Mucosa of descending colon (tissue), 3 donors: ENCODE results near the gene TBKBP1. TPM values are rescaled to one million over a fixed set of nuclear protein-coding genes. Genes with fewer than 3 reads are reported as not detected.

Source experiments
- ATAC-seq: fragments of 200-7000 bp; cut with Tn5 transposase; one replicate; pipeline ENCODE4 v1.9.1; 2020; ENCODE audit warnings: mild to moderate bottlenecking, moderate library complexity
- DNase-seq, 3 donors: peaks; one replicate each; pipeline ENCODE4 v3.0.0-alpha.2; 2020
- H3K36me3 ChIP-seq: fragments of 200-600 bp; one replicate; pipeline ENCODE4 v1.8.0; 2021; ENCODE audit warnings: low read depth, mild to moderate bottlenecking
- H3K4me1 ChIP-seq: fragments of 200-600 bp; one replicate; pipeline ENCODE4 v1.8.0; 2021; ENCODE audit warnings: low read depth, mild to moderate bottlenecking
- H3K4me3 ChIP-seq: fragments of 200-600 bp; one replicate; pipeline ENCODE4 v1.8.0; 2021; ENCODE audit warnings: mild to moderate bottlenecking
- H3K9me3 ChIP-seq: fragments of 200-600 bp; one replicate; pipeline ENCODE4 v1.8.0; 2021; ENCODE audit warnings: mild to moderate bottlenecking
- CTCF ChIP-seq: fragments of 200-600 bp; IDR thresholded peaks from one replicate; pipeline ENCODE4 v1.8.0; 2022; ENCODE audit warnings: antibody characterized with exemption, mild to moderate bottlenecking
- intact Hi-C, 2 donors: fragments of 100-400 bp; cut with DNase I in 1 of 2; cut with micrococcal nuclease in 1 of 2; formaldehyde crosslinking; loops; one replicate each; pipeline versions ENCODE4 v1.11.0 to v1.11.1; 2022; cut with DNase I, micrococcal nuclease
- total RNA-seq, 3 donors: library from RNA; stranded (reverse); fragmentation: NEBNext Ultra II Directional in 2 of 3; extraction: Animal tissue kit (Norgen Biotek cat#: 25700) in 2 of 3; gene quantifications; one replicate each; pipeline versions ENCODE4 v1.2.1 to v1.2.4, GENCODE V29; 2021 to 2023
- donor health status: DM: no; HTN: no; CAD: no; lungs with moderate emphysema.
- donor health status: DM: no; HTN: no; CAD: no.
- donor health status: DM: no; HTN: yes; CAD: no.

The TBKBP1 gene
- total RNA-seq, 3 donors from 2014 or later, result 2.3 to 20.3 (median 3.2) TPM

- no peak for TF ChIP-seq CTCF
Measured at GRCh38 chr17:47704116-47704515, 10.2 kb downstream of the TBKBP1 start.

DNA sequence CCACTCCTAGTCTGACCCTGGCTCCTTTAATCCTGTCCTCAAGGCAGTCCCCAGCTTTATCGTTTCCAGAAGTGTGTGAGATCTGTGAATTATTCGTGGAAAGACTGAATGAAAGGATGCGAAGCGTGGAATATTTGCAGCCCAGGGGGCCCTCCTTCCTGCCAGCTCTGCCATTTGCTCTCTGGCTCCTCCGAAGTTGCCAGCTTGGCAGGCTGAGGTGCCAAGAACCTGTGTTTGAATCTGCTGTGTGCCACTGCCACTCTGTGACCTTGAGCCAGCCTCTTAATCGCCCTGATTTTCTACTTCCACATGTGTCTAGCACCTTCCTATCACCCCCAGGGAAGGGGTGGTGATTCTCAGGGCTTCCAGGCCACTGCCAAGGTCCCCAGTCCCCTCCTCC, 10.8 kb downstream of the TBKBP1 start:
- intact Hi-C loops, result no loop called here

More at GRCh38 chr17:47704116-47704515, 10.2 kb downstream of the TBKBP1 start:
- H3K36me3 ChIP-seq, result no peaks in the 10 kb centered on the region
- intact Hi-C loops, result no loop called here
- H3K9me3 ChIP-seq, result no peaks in the 10 kb centered on the region
- no peak overlapping the region for H3K4me3 ChIP-seq
- H3K4me1 ChIP-seq, result peaks cover 1% of the 10 kb centered on the region
- DNase-seq (peak in 2 of 3 donors; percentile 45 to 78), ATAC-seq (no peak)

GRCh38 chr17:47705536-47706530, 11.9 kb downstream of the TBKBP1 start:
- intact Hi-C loops, result no loop called here
- no peak overlapping the region for H3K4me3 ChIP-seq
- H3K36me3 ChIP-seq, result no peaks in the 10 kb centered on the region
- peaks cover 3% of the 10 kb centered on the region for H3K4me1 ChIP-seq
- TF ChIP-seq CTCF, result no peak
- DNase-seq (peak in 1 of 3 donors; percentile 48), ATAC-seq (no peak)
- no peaks in the 10 kb centered on the region for H3K9me3 ChIP-seq

More for the DNA sequence above, 10.8 kb downstream of the TBKBP1 start:
- Histone ChIP-seq H3K4me3 (no peak overlapping the region), H3K36me3 (no peaks in the 10 kb centered on the region), H3K9me3 (no peaks in the 10 kb centered on the region), H3K4me1 (peaks cover 3% of the 10 kb centered on the region)
- ATAC-seq, result no peak
- no peak for TF ChIP-seq CTCF
- peak in 2 of 3 donors; percentile 7 to 11 for DNase-seq

DNA sequence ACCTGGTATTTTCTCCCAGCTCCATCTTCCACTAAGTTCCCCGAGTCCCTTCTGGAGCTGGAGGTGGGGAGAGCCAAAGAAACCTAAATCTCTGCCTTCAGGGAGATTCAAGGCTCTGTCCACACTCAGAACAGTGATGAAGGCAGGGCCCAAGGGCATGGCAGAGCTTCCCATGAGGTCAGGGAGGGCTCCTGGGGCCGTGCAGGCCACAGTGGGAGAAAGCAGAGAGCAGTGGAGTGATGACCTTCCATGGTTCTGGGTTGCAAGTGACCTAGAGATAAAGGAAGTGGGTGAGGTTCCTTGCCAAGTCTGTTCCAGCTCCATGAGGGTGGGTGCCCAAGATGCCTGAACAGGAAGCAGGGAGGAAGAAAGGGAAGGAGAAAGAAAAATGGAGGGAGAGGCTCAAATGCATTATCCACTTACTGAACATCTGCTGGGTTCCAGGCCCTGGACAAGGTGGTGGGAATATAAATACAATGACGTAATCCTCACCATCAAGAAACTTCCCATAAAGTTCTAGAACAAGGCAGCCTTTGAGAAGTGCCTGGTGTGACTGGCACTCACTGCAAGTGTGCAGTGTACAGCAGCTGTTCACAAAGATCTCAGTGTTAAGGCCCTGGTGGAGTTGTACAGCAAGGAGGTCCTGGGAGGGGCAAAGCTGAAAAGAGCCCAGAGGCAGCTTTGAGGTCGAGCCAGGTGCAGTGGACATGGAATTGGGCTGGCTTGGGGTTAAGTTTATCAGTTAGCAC, 13.3 kb downstream of the TBKBP1 start:
- TF ChIP-seq CTCF, result no peak
- Histone ChIP-seq H3K4me1 (peaks cover 3% of the 10 kb centered on the region), H3K36me3 (no peaks in the 10 kb centered on the region), H3K9me3 (no peaks in the 10 kb centered on the region), H3K4me3 (no peak overlapping the region)
- ATAC-seq, result peak; percentile 39
- intact Hi-C loops, result no loop called here
- peak in 2 of 3 donors; percentile 16 to 21 for DNase-seq

DNA sequence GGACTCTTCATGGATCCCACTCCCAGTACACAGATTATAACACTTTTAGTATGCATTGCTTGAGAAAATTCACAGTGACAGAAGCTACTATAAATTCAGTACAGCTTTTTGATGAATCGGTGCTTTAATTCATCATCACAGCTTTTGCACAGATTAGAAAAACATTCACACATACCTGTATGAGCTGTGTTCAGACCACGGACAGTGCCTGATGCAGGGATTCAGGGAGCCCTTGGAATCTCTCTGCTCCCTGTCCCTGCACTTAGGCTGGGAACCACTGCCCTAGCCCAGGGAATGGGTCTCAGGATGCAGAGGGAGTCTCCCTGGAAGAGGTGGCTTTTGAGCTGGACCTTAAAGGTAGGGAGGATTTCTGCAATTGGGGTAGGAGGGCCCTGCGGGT, 13.9 kb downstream of the TBKBP1 start:
- intact Hi-C loops, result no loop called here
- peaks cover 3% of the 10 kb centered on the region for H3K4me1 ChIP-seq
- no peak for ATAC-seq
- TF ChIP-seq CTCF, result no peak
- no peaks in the 10 kb centered on the region for H3K9me3 ChIP-seq
- H3K36me3 ChIP-seq, result no peaks in the 10 kb centered on the region
- no peak for DNase-seq
- H3K4me3 ChIP-seq, result no peak overlapping the region
